ENCODE data around the gene SUPT5H.
"Not testable (repeated sequence)": the region's sequence is repeated elsewhere in the genome, so short reads cannot be mapped to it uniquely, and the experiment has no call there.

Gene SUPT5H

GRCh38 chr19:39467941-39468340, 22.6 kb downstream of the SUPT5H start:
- DNase-seq (ENCODE audit: low read depth): no peak

- no peak for DNase-seq (ENCODE audit: low read depth)
Observed at GRCh38 chr19:39469036-39469435, 23.7 kb downstream of the SUPT5H start.

GRCh38 chr19:39469567-39469966, 24.2 kb downstream of the SUPT5H start:
- DNase-seq (ENCODE audit: low read depth): no peak

- no peak for DNase-seq (ENCODE audit: low read depth)
Observed at GRCh38 chr19:39470724-39471339, 25.4 kb downstream of the SUPT5H start.

GRCh38 chr19:39471756-39472536, 26.6 kb downstream of the SUPT5H start:
- no peak for DNase-seq (ENCODE audit: low read depth)

GRCh38 chr19:39472746-39473442, 27.5 kb downstream of the SUPT5H start:
- DNase-seq (ENCODE audit: low read depth): no peak

GRCh38 chr19:39473443-39473960, 28.1 kb downstream of the SUPT5H start:
- no peak for DNase-seq (ENCODE audit: low read depth)

GRCh38 chr19:39474139-39474620, 28.8 kb downstream of the SUPT5H start:
- DNase-seq (ENCODE audit: low read depth): peak; percentile 71

GRCh38 chr19:39475748-39476147, 30.4 kb downstream of the SUPT5H start:
- DNase-seq (ENCODE audit: low read depth): no peak

GRCh38 chr19:39479319-39479801, 34.0 kb downstream of the SUPT5H start:
- not testable (repeated sequence) for DNase-seq (ENCODE audit: low read depth)

GRCh38 chr19:39479916-39480315, 34.5 kb downstream of the SUPT5H start:
- DNase-seq (ENCODE audit: low read depth): no peak

- DNase-seq (ENCODE audit: low read depth): peak; percentile 98
Observed at GRCh38 chr19:39480337-39481228, 35.2 kb downstream of the SUPT5H start, which contains the start of gene TIMM50. Gene TIMM50, plus strand, starts transcription at chr19:39480838. Its CDS starts 16 bp downstream, at chr19:39480854.

- DNase-seq (ENCODE audit: low read depth): no peak
Observed at GRCh38 chr19:39481229-39481545, 35.8 kb downstream of the SUPT5H start.

- no peak for DNase-seq (ENCODE audit: low read depth)
Observed at GRCh38 chr19:39481676-39482075, 36.3 kb downstream of the SUPT5H start.

GRCh38 chr19:39483141-39483540, 37.8 kb downstream of the SUPT5H start:
- no peak for DNase-seq (ENCODE audit: low read depth)

GRCh38 chr19:39489756-39490155, 44.4 kb downstream of the SUPT5H start:
- no peak for DNase-seq (ENCODE audit: low read depth)

- no peak for DNase-seq (ENCODE audit: low read depth)
Observed at GRCh38 chr19:39492225-39492624, 46.8 kb downstream of the SUPT5H start.

- DNase-seq (ENCODE audit: low read depth): no peak
Observed at GRCh38 chr19:39492788-39493187, 47.4 kb downstream of the SUPT5H start.

- no peak for DNase-seq (ENCODE audit: low read depth)
Observed at GRCh38 chr19:39494661-39495060, 49.3 kb downstream of the SUPT5H start.

GRCh38 chr19:39496063-39496462, 50.7 kb downstream of the SUPT5H start:
- DNase-seq (ENCODE audit: low read depth): no peak

GRCh38 chr19:39497701-39497995, 52.3 kb downstream of the SUPT5H start:
- DNase-seq (ENCODE audit: low read depth): no peak

All from activated T-cell treated with anti-CD3 and anti-CD28 coated beads for 1 hour (primary cell).